Nephron (organoid): ENCODE results near the gene TSPO2.

Experiments used
- H3K27ac Mint-ChIP-seq, 3 experiments: 2 replicates each; pipeline ENCODE4 v1.8.0; 2020; ENCODE audit warnings: mixed read lengths in 3 of 3, mild to moderate bottlenecking in 2 of 3, moderate library complexity in 1 of 3
- H3K27me3 Mint-ChIP-seq: 2 replicates; pipeline ENCODE4 v1.8.0; 2021; ENCODE audit warnings: low read depth, mild to moderate bottlenecking, moderate library complexity, mixed read lengths
- H3K36me3 Mint-ChIP-seq: 2 replicates; pipeline ENCODE4 v1.8.0; 2020; ENCODE audit warnings: low read depth, mixed read lengths
- H3K4me1 Mint-ChIP-seq: 2 replicates; pipeline ENCODE4 v1.8.0; 2020; ENCODE audit warnings: mixed read lengths
- H3K4me3 Mint-ChIP-seq, 3 experiments: 2 replicates each; pipeline ENCODE4 v1.8.0; 2020; ENCODE audit warnings: mild to moderate bottlenecking in 3 of 3, mixed read lengths in 3 of 3, moderate library complexity in 2 of 3
- H3K9me3 Mint-ChIP-seq: 2 replicates; pipeline ENCODE4 v1.8.0; 2020; ENCODE audit warnings: mixed read lengths
- CTCF ChIP-seq, 3 experiments: fragments of 200-600 bp; sonication (generic); IDR thresholded peaks; one replicate each; pipeline ENCODE4 v1.5.0; 2021; ENCODE audit warnings: antibody characterized with exemption in 3 of 3; ENCODE audit not compliant: unreplicated experiment in 3 of 3

Gene TSPO2

DNA sequence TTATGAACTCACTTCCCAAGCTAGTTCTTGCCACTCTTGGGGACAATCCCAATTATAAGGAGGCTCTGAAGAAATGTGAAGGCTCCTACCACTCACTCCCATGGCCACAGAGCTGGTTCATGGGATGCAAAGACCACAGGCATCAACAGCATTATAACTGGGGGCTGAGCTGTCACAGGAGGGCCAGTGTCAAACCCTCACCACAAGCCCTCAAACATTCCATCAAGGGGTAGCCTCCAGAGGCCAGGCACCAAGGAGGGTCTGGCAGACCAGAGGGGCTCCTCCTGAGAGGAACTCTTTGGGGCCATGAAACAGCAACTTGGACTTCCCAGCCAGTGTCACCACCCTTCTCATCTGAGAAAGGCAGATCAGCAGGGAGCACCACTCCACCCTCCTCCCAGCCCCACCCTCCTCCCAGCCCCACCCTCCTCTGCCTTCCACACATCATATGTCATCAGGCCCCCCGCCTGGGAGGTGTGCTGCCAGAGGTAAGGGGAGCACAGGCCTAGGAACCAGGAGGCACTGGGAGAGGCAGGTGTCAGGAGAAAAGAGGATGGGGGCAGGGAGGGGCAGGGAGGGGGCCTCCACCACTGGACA, 1.2 kb upstream of the TSPO2 start:
- H3K36me3 Mint-ChIP-seq: no peaks in the 10 kb centered on the region
- H3K9me3 Mint-ChIP-seq: no peaks in the 10 kb centered on the region
- peak overlapping the region; percentile 95 to 99 (median 95) for H3K27ac Mint-ChIP-seq
- no peak for TF ChIP-seq CTCF (IDR thresholded peaks at IDR 0.05; ENCODE audit: unreplicated experiment in 3 of 3)
- H3K4me1 Mint-ChIP-seq: peaks cover 24% of the 10 kb centered on the region
- H3K4me3 Mint-ChIP-seq: no peak overlapping the region
- H3K27me3 Mint-ChIP-seq: peaks cover 13% of the 10 kb centered on the region

GRCh38 chr6:41043151-41043550, 884 bp downstream of the TSPO2 start:
- no peak overlapping the region for H3K27ac Mint-ChIP-seq
- H3K4me3 Mint-ChIP-seq: no peak overlapping the region
- no peak for TF ChIP-seq CTCF (IDR thresholded peaks at IDR 0.05; ENCODE audit: unreplicated experiment in 3 of 3)
- H3K9me3 Mint-ChIP-seq: no peaks in the 10 kb centered on the region
- peaks cover 31% of the 10 kb centered on the region for H3K4me1 Mint-ChIP-seq
- peaks cover 16% of the 10 kb centered on the region for H3K27me3 Mint-ChIP-seq
- H3K36me3 Mint-ChIP-seq: no peaks in the 10 kb centered on the region

GRCh38 chr6:41045664-41046063, 3.4 kb downstream of the TSPO2 start:
- Mint-ChIP-seq H3K4me3 (no peak overlapping the region), H3K4me1 (peaks cover 50% of the 10 kb centered on the region), H3K9me3 (no peaks in the 10 kb centered on the region), H3K27ac (peak overlapping the region in 1 of 3 experiments; percentile 26), H3K27me3 (peaks cover 6% of the 10 kb centered on the region), H3K36me3 (no peaks in the 10 kb centered on the region)
- TF ChIP-seq CTCF (IDR thresholded peaks at IDR 0.05; ENCODE audit: unreplicated experiment in 3 of 3): no peak

GRCh38 chr6:41046084-41046483, 3.8 kb downstream of the TSPO2 start:
- Mint-ChIP-seq H3K36me3 (no peaks in the 10 kb centered on the region), H3K4me1 (peaks cover 52% of the 10 kb centered on the region), H3K4me3 (no peak overlapping the region), H3K27me3 (peaks cover 6% of the 10 kb centered on the region), H3K9me3 (no peaks in the 10 kb centered on the region), H3K27ac (peak overlapping the region in 1 of 3 experiments; percentile 26)
- no peak for TF ChIP-seq CTCF (IDR thresholded peaks at IDR 0.05; ENCODE audit: unreplicated experiment in 3 of 3)

- Mint-ChIP-seq H3K4me1 (peaks cover 63% of the 10 kb centered on the region), H3K27me3 (peaks cover 6% of the 10 kb centered on the region), H3K4me3 (no peak overlapping the region), H3K9me3 (no peaks in the 10 kb centered on the region), H3K27ac (no peak overlapping the region), H3K36me3 (no peaks in the 10 kb centered on the region)
- TF ChIP-seq CTCF (IDR thresholded peaks at IDR 0.05; ENCODE audit: unreplicated experiment in 3 of 3): no peak
Observed at GRCh38 chr6:41047306-41047705, 5.0 kb downstream of the TSPO2 start.
